ENCODE measurements around the gene PIGN.
A peak's percentile ranks its signal among the peaks of the same experiment; 100 is the strongest.

PIGN gene

DNA sequence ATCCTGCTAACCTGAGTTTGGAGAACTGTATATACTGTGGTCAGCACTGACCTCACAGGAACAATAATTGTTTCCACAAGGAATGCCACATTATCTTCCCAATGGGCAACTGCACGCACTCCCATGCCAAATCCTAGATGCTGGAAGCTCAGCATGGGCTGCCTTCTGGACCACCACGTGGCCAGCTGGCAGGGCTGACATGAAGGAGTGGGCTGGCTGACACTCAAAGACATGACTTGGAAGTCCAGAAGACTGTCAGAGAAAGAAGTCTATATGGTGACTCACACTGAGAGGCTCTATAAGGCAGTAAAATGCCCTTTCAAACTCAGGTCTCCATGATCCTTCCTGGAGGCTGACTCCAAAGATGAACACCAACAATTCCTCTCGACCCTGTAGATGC lies 195.7 kb downstream of the PIGN start:
- WGBS, 2 experiments (ENCODE audit: insufficient coverage in 2 of 2) = 92% methylated on average over 3 of the region's 3 CpGs
- Histone ChIP-seq H3K4me3 (ENCODE audit: extremely low read depth, insufficient read depth, low read length, poor library complexity, severe bottlenecking) (no peak overlapping the region), H3K4me1 (ENCODE audit: control insufficient read depth, insufficient read depth, low read length, poor library complexity, severe bottlenecking) (peaks cover 31% of the 10 kb centered on the region), H3K9me3 (ENCODE audit: control insufficient read depth, low read length) (no peaks in the 10 kb centered on the region), H3K27ac (ENCODE audit: low read depth, low read length, severe bottlenecking) (peak overlapping the region; percentile 98), H3K36me3 (ENCODE audit: control insufficient read depth, insufficient read depth, low read length) (no peaks in the 10 kb centered on the region)
